ENCODE data around the gene SNX27.

GRCh38 chr1:151718011-151718431 is 106.2 kb downstream of the SNX27 start:
- TF ChIP-seq GATA2 (IDR thresholded peaks at IDR 0.05; ENCODE audit: low read depth, low read length) = no peak
- TF ChIP-seq GATA3 (IDR thresholded peaks at IDR 0.05; ENCODE audit: low read depth, low read length) = no peak
